ENCODE results near the gene NCAPD2. TPM values are rescaled to one million over a fixed set of nuclear protein-coding genes. Genes with fewer than 3 reads are reported as not detected.

Gene NCAPD2
- total RNA-seq, 1 experiment from 2014 or later = 204 TPM

GRCh38 chr12:6540181-6540877 lies 46.4 kb downstream of the NCAPD2 start:
- peaks cover 63% of the 10 kb centered on the region for H3K36me3 Mint-ChIP-seq (ENCODE audit: insufficient read depth, unreplicated experiment)
- H3K4me1 ChIP-seq = peaks cover 31% of the 10 kb centered on the region
- no peaks in the 10 kb centered on the region for H3K9me3 ChIP-seq

GRCh38 chr12:6541371-6542165 lies 47.7 kb downstream of the NCAPD2 start:
- POLR2A ChIA-PET = interaction anchor here (0.5 to 2.6 kb wide), 5 partner anchors 8 to 148 kb away, joined by 6 to 9 read pairs (median 7); partner anchors contain the start of genes GAPDH, VAMP1 and ZNF384
- Mint-ChIP-seq H3K4me3 (ENCODE audit: unreplicated experiment) (no peak overlapping the region), H3K36me3 (ENCODE audit: insufficient read depth, unreplicated experiment) (peaks cover 51% of the 10 kb centered on the region), H3K9me3 (ENCODE audit: unreplicated experiment) (no peaks in the 10 kb centered on the region), H3K27me3 (ENCODE audit: insufficient read depth, unreplicated experiment) (no peaks in the 10 kb centered on the region), H3K27ac (ENCODE audit: unreplicated experiment) (peak overlapping the region; percentile 97), H3K4me1 (ENCODE audit: low read depth, unreplicated experiment) (peaks cover 38% of the 10 kb centered on the region)
- Histone ChIP-seq H3K27me3 (replicated peaks; ENCODE audit: control insufficient read depth, insufficient read depth, low read length) (no peaks in the 10 kb centered on the region), H3K36me3 (ENCODE audit: control insufficient read depth, insufficient read depth, low read length) (peaks cover 7% of the 10 kb centered on the region), H3K4me1 (peaks cover 22% of the 10 kb centered on the region), H3K9me3 (no peaks in the 10 kb centered on the region), H3K4me3 (ENCODE audit: low read depth, low read length) (no peak overlapping the region)
- CTCF ChIA-PET = interaction anchor here (1.0 to 1.5 kb wide), 2 partner anchors 12 kb away, joined by 3 to 5 read pairs; no protein-coding TSS in a partner anchor
- no peak for DNase-seq
- intact Hi-C loops (cut with micrococcal nuclease; ENCODE audit: unreplicated experiment) = no loop called here
- no TSS peak for BruUV-seq (replicated peaks)
- TF ChIP-seq CTCF (IDR thresholded peaks at IDR 0.05; ENCODE audit: insufficient read depth in 1 of 2, low read depth in 1 of 2, low read length in 1 of 2, severe bottlenecking in 1 of 2, unreplicated experiment in 1 of 2) = no peak

More at GRCh38 chr12:6540181-6540877, 46.4 kb downstream of the NCAPD2 start:
- Mint-ChIP-seq H3K27me3 (ENCODE audit: insufficient read depth, unreplicated experiment) (no peaks in the 10 kb centered on the region), H3K27ac (ENCODE audit: unreplicated experiment) (peak overlapping the region; percentile 97), H3K4me3 (ENCODE audit: unreplicated experiment) (peak overlapping the region; percentile 71), H3K9me3 (ENCODE audit: unreplicated experiment) (no peaks in the 10 kb centered on the region), H3K4me1 (ENCODE audit: low read depth, unreplicated experiment) (peaks cover 42% of the 10 kb centered on the region)
- H3K36me3 ChIP-seq (ENCODE audit: control insufficient read depth, insufficient read depth, low read length) = peaks cover 14% of the 10 kb centered on the region
- CTCF ChIA-PET = interaction anchor here (0.6 to 2.5 kb wide), 6 partner anchors 9 to 17 kb away, joined by 3 to 13 read pairs (median 6); no protein-coding TSS in a partner anchor
- DNase-seq = peak; percentile 66 to 81
- no peak overlapping the region for H3K4me3 ChIP-seq (ENCODE audit: low read depth, low read length)
- POLR2A ChIA-PET = interaction anchor here (0.9 to 2.6 kb wide), 6 partner anchors 8 to 70 kb away, joined by 3 to 6 read pairs (median 5); partner anchors contain the start of genes MRPL51, NOP2 and VAMP1
- no TSS peak for BruUV-seq (replicated peaks)
- no peak for TF ChIP-seq CTCF (IDR thresholded peaks at IDR 0.05; ENCODE audit: insufficient read depth in 1 of 2, low read depth in 1 of 2, low read length in 1 of 2, severe bottlenecking in 1 of 2, unreplicated experiment in 1 of 2)
- intact Hi-C loops (cut with micrococcal nuclease; ENCODE audit: unreplicated experiment) = no loop called here
- no peaks in the 10 kb centered on the region for H3K27me3 ChIP-seq (replicated peaks; ENCODE audit: control insufficient read depth, insufficient read depth, low read length)
